GM19238 (cell line): ENCODE measurements around the gene GID8.
A peak's percentile ranks its signal among the peaks of the same experiment; 100 is the strongest.

ENCODE experiments used
- DNase-seq: peaks from one replicate; pipeline ENCODE4 v3.0.0; 2011; ENCODE audit warnings: low spot score; ENCODE audit not compliant: insufficient read length

Gene GID8

DNA sequence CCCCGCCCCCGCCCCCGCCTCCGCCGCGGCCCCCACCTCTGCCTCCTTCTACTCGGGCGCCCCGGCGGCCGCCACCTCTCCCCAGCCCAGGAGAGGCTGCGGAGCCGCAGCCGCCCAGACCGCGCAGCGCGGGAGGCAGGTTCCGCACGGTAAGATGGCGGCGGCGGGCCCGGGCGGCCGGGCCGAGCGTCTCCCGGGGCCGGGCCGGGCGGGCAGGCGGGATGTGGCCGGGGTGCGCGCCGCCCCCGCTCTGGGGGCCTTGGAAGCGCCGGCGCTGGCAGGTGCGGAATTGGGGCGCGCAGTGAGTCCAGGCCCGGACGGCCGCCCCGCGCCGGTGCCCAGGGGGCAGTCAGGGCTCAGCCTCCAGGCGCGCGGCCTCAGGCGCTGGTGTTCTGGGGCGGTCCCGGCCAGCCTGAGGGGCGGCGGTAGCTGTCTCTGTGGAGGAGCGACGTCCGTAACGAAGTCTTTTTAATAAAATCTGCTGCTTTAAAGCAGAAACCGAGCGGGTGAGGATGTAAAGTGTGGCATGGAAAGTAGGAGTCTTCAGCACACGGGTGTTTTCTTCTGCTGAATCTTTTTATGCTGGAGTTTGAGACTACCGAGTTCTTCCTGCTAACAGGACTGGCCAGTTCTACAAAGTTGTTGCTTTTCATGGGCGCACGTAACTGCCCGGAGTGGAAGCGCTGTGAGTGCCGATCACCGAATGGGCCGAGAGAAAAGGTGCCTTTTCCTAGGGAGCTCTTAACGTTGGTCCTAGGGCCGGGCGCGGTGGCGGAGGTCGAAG, at the start of gene GID8:
TSS of gene GID8 (plus strand) at position 43 of the 784 bp plus-strand sequence. CDS start 3,356 bp downstream, outside the sequence.
- DNase-seq, result no peak

DNA sequence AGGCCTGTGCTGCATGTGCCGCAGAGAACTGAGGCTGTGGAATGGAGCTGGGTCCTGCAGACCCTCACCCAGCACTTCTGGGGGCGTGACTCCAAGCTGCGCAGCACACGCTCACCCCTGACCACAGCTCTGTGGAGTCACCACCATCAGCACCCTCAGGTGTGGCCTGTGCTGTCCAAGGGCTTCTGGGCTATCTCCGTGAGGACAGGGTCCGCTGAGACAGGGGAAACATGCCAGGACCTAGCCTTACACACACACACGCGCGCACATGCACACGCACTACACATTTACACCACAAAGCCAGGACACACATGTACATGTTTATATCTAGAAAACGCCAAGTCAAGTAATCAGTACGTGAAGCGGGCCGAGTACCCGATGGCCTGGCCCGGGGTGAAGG, 49.5 kb upstream of the GID8 start:
- DNase-seq, result no peak

DNA sequence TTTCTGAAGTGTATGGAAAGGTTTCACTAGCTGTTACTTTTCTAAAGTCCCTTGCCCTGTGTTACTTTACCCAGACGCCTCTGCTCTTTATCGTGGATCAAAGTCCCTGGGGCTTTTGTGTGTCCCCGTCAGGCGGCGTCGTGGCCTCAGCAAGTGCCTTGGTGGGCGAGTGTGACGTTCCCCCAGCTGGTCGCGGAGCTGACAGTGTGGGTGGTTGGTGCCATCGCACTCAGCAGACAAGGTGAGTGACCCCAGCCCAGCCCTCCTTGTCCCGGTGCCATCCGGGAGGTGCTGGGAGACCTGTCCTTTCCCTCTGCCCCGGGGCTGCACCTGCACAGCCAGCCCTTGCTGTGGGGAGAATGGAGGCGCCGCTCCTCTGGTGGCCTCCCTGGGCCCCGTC, 49.0 kb upstream of the GID8 start:
- DNase-seq, result no peak

DNA sequence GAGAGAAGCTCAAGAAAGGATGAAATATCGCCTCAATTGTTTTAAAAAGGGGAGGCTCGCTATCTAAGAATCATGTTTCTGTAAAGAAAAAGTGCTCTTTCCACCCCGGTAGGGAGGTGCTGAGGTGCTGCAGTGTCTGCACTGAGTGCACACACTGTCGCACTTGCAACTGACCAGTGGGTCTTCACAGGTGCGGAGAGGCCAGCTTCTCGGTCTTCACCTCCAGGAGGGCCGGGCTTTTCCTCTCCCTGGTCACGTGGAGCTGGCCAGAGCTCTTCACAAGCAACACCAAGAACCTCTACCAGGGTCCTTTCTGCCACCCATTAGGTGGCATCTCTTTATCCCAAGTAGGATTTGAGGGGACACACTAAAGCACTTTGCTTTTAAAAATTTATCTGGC, 48.5 kb upstream of the GID8 start:
- DNase-seq, result no peak

DNA sequence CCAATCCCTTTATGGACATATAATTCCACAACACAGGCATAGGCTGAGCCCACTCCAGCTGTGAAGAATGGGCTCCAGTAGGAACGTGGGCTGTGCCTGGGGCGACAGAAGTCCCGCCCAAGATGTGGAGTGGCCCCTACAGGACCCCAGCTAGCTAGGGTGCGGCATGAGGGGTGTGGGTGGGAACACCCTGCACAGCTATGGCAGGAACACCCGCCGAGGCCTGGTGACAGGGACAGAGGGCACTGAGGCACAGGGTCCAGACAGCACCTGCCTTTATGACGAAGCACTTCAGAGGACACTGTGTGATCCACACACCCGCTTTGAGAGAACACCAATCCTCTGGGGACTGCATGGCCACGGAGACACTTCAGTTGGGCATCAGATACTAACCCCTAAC, 48.1 kb upstream of the GID8 start:
- no peak for DNase-seq

DNA sequence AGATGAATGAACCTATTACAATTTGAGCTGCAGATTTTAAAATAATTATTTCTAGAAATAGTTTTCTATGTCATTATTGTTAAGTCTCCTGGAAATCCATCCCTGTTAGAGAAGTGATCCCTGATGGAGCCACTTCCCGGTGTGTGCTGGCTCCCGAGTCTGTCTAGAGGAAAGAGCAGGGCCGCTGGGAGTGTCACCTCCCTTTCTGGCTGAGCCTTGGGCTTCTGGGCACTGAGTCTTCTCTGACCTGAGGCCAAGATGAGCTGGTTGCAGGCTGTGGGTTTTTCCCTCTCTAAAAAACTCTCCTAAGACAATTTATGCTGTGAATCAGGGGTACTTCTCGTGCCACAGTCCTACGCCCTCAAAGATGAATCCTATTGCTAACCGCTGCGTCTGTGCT, 47.5 kb upstream of the GID8 start:
- DNase-seq, result no peak

DNA sequence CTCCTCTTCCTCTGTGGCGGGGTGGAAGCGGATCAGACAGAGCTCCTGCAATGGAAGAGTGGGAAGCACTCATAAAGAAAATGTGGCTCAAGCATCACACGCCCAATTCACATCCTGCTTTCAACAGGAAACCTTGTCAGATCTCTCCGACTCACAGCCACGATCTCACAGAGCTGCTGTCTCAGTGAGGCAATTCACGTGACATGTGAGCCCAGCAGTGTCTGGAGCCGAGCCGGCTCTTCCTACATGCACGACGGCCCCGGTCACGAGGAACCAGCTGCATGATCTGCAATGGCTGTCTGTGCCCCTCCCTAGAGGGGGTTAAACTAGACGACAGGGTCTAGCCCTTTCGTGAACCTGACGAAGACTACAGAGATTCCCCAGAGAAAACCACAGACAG, 46.8 kb upstream of the GID8 start:
- no peak for DNase-seq

DNA sequence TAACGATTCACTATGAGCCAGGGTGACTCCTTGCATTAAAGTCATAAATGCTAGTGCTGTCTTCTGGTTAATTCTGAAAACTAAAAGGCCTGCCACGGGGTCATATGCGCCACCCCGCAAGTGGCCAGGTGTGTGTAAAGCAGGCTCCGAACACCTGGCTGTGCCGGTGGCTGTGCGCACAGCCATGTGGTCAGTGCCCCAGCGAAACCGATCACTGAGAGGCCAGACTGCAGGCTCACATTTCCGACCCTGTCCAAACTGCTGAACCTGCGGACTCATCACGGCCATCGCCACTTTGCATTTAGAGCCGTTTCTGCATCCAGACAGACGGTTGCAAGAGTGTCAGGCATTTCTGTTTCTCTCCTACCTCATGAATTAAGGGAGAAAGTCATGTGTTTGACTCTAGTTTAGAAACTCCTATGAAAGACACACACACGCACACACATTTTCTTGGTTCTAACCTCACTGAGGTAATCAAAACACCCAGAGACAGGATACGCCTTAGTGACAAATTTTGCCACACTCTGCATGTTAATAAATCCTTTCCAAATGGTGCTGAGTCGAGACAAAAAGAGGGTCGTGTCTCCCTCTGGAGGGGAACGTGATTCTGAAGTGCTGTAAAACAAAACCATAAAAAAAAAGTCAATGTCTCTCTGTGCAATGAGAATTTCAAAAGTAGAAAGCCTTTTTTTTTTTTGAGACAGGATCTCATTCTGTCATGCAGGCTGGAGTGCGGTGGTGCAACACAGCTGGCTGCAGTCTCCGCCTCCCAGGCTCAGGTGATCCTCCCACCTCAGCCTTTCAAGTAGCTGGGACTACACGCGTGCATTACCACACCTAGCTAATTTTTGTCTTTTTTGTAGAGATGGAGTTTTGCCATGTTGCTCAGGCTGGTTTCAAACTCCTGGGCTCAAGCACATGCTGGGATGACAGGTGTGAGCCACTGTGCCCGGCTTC, 45.3 kb upstream of the GID8 start:
- DNase-seq, result no peak

DNA sequence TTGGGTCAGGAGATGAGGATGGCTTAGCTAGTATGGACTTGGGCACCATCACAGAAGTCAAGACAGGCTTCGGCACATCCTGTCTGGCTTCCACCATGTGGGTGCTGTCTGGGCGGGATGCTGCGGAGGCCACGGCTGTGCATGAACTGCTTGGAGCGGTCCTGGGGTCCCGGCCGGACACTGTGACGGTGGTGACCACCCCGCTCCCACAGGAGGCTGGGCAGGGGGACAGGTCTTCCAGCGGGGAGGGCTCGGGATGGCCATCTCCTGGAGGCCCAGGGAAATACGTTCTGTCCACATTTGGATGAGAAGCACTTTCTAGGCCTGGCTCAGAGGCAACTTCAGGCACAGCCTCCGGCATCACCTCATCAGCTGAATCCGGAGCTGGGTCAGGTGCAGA, 44.2 kb upstream of the GID8 start:
- DNase-seq, result no peak

DNA sequence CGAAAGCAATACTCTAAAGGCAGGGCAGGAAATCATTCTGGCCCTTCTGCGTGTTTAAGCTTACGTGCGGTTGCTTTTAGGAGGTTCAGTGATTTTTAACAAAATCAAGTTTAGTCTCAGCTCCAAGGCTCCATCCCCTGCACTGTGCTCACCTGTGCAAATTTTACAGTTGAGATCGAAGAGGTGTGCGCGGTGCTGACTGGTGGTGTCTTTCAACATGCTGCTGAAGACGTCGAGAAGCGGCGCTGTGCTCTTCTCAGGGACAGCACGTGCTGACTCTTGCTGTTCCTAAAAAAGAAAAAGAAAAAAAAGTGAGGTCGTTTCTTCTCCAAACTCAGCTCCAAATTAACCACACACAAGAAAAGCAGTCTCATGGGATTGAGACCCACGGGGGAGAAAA, 43.7 kb upstream of the GID8 start:
- no peak for DNase-seq

DNA sequence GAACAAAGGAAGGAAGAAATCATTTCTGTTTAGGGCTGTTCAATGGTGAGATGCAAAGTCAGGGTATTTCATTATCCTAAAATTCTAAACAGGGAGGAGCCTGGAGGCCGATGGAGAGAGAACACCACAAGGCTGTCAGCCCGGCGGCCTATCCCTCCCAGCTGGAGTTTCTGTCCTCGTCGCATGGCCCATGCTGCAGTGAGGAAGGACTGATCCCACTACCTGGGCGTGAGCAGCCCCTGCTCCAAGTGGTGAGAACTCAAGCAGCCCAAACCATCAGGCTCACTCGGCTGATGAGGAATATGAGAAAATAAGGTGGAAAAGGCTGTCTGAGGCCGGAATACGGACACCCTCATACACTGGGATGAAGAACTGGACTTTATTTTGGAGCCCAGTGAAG, 42.4 kb upstream of the GID8 start:
- no peak for DNase-seq

DNA sequence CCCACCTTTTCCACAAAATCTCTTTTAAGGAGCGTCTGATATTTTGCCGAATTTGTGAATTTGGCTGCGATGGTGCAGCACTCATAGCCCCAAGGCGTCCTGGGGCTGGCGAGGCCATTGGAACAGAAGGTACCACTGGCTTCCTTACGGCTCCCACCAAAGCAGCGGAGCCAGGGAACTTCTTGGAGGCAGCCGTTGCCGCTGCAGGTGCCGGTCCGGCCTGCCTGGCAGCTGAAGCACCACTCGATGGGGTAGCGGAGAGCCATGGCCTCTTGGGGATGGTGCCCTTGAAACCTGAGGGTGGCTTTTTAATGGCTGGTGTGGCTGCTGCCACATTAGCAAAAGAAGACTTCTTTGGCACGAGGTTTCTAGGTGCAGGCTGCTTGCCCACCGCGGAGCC, 41.4 kb upstream of the GID8 start:
- DNase-seq, result no peak

DNA sequence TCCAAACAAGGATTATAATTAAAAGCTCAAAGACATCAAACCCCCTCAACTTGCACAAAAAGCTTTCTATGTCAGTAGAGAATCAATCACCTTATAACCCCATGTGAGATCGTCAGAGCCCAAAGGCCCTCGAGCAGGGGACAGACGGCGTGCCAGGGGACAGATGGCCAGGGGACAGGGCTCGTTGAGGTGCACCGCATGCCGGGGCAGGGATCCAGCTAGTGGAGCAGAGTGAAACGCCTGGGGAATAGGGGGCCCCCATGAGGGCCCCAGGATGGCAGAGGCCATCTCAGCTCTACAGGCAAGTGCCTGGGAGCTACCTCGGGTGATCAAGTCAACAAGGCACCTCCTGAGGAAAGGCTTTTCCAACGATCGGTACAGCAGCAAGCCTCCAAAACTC, 40.3 kb upstream of the GID8 start:
- no peak for DNase-seq

DNA sequence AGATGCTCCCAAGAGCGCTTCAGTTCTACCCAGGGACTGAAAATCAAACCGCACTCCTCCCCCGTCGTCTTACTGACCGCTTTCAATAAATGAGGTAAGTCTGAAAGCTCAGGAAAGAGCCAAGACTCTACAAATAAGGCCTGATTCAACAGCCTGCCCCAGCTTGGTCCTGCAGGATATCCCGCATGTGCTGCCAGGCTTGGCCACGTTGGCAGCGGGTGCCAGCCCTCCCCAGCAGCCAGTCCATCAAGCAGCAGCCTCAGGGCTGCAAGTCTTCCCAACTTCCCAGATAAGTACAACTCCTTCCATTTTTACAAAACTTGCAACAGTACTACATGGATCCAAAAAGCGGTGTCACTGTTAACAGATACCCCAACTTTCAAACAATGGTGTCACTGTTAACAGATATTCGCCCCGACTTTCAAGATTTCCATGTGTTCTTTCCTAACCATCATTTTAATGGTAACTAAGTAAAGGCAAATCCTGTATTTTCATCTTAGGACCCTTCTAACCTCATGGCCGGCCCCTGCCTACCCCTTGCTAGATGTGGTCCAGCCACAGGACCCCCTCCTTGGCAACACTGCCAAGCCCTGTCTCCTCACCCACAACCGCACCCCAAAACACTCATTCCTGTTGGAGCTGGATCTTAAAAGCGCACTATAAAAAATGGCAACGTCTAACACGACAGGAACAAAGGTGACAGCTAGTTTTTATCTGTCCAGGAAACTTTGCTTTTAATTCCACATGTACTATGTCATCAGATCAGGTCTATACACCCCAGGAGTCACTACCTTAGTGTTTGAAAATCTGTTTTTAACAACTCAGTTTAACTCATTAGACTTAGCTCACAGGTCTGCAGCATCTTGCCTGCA, 39.6 kb upstream of the GID8 start:
- DNase-seq, result no peak

DNA sequence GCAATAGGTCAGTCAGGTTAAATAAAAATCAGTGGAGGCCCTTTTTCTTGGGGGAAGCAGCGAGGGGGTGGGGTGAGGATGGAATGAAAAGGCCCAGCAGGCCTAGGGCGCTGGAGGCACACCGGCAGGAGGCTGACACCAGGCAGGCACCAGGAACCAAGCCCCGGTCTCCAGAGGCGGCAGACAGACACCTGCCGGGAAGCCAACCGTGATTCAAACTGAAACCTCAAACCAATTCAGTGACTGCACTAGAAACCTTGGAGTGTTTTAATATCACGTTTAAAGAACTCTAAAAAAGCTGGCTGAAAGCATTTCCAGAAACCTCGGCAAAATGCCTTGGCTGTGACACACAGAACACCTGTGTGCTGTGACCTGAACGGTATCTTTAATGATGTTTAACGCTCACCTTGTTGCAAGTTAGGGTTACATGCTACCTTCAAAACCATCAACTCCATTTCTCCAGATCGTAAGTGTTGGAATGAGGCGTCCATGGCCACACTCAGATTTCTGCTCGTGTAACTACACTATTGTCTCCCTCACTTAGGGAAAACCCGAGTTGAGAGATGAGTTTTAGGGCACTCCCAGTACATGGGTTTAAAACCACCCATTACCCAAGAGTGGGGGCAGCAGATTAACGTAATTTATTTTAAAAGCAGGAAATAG, 38.8 kb upstream of the GID8 start:
- DNase-seq, result peak; percentile 69

DNA sequence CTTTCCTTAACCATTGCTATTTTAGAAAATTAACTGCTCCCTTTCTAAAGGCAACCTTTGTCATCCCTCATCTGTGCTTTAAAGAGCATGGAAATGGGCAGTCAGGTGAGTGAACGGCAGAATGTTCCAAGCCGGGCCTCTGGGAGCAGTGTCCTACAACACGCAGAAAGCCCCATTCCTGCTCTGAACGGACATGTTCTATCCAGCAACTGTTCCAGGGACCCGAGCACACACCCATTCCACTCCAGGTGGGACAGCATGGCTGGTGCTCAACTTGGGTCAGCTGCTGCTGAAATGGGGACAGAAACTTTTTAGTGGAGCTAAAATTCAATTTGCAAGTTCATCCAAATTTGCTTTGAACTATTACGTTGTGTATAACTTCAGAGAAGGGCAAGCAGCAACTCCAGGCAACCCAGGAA, 38.3 kb upstream of the GID8 start:
- no peak for DNase-seq

DNA sequence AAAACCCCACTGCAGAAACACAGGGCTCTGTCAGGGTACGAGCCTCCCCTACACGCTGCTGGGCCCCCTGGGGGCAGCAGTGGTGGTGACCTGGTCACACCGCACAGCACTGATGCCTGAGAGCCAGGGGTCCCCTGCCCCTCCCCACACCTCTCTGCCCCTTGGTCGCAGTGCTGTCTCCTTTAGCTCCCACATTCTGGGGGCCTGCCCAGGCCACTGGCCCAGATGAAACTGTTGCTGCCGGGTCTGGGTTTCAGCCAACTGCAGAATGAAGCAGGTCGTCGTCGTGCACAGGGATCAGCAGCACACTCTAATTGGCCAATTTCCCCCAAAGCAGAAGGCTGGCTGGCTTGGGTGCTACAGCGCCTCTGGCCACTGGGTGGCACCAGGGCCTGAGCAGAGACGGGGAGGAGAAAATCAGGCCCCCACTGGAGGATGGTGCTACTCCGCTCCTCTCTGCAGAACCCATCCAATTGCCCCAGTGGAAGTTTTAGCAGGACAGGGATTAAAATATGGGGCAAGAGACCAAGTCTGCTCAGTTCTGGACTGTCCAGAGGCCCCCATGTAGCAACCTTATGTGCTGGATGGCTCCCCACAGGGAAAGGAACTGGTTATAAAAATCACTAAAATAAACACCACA, 37.8 kb upstream of the GID8 start:
- DNase-seq, result peak; percentile 93

DNA sequence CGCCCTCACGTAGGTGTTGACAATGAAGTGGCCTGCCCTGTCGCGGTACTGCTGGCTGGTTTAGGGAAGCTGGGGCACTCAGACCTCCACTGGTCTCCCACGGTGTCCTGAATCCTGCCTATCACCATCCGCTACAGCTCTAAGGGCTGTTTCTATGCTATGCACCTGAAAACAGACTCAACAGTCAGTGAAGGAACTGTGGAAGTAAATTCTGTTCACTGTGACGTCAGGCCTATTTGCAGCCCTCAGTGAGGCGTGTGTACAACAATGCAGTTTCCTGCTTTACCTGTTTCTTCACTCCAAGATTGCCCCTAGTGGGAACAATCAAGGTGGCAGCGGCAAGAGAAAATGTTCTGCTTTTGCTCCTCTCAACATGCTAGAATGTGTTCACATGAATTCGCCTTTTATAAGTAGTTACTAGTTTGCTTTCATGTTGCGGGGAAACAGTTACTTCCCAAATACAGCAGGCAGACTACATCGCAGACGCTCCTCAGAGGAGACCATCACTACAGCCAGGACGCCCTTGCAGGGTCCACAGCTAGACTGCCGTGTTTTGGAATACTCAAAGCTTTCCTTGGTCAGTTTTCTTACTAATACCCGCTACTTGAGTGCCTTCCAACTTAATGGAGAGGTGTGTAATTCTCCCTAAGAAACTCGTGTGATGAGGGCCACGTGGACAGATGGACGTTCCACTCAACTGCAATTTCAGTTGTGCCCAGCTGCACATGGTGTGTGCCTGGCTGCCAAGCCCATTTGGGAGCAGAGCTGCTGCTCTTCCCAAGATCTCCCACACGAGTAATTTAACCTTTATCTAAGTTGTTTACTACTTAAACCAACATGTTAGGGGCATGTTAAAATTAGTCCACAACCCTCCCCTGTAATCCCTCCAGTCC, 37.0 kb upstream of the GID8 start:
- no peak for DNase-seq

DNA sequence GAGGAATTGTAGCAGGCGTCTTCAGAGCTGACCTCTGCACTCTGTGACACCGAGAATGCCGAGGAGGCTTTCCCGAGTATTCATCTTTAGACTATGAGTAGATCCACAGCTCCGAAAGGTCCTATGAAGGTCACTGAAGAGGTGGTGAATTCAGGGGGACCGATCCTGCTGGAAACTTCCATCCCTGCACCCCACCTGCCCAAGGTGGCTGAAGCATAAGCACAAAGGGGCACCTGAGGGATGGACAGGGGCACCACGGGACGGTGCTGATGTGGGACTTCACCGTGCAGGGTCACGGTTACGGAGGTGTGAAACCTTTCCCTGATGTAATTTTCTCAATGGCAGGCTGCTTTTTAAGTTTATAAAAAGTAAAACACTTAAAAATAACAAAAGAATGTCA, 36.1 kb upstream of the GID8 start:
- DNase-seq, result no peak
